Measurements from ENCODE around the gene VPS29. TPM values are rescaled to one million over a fixed set of nuclear protein-coding genes. Genes with fewer than 3 reads are reported as not detected.
A peak's percentile ranks its signal among the peaks of the same experiment; 100 is the strongest.
"Not testable (repeated sequence)": the region's sequence is repeated elsewhere in the genome, so short reads cannot be mapped to it uniquely, and the experiment has no call there.

Gene VPS29
- total and polyA plus RNA-seq, 4 donors, result 87.9 to 161 (median 124) TPM

DNA sequence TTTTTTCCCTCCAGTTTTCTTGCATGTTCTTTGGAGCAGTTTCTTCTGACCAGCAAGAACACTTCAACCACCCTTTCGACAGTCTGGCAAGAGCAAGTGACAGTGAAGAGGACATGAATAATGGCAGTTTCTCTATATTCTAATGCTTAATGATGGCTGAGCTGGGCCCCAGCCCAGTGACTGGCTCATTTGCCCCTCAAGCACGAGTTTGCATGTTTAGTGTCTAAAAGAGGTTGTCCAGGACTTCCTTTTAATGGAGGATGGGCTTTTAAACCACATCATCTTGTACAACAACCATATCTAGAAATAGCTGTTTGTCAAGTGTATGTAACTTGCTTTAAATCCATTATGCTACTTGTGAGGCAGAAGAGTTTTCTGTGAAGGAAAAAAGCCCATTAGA, 28.6 kb upstream of the VPS29 start:
- Histone ChIP-seq H3K9me3 (ENCODE audit: control insufficient read depth, insufficient read depth, low read length) (no peaks in the 10 kb centered on the region), H3K4me3 (ENCODE audit: low read depth, low read length) (no peak overlapping the region), H3K27me3 (ENCODE audit: control insufficient read depth, insufficient read depth, low read length) (no peaks in the 10 kb centered on the region), H3K36me3 (ENCODE audit: control insufficient read depth, insufficient read depth, low read length) (peaks cover 3% of the 10 kb centered on the region), H3K27ac (ENCODE audit: low read depth, low read length) (no peak overlapping the region), H3K4me1 (ENCODE audit: control insufficient read depth, insufficient read depth, low read length) (no peaks in the 10 kb centered on the region)
- no CpG with 5 or more reads among the region's 2 CpGs for WGBS (ENCODE audit: insufficient coverage)
- DNase-seq (ENCODE audit: low read depth in 4 of 6, low spot score in 6 of 6), result peak in 2 of 6 donors; percentile 6 to 40

DNA sequence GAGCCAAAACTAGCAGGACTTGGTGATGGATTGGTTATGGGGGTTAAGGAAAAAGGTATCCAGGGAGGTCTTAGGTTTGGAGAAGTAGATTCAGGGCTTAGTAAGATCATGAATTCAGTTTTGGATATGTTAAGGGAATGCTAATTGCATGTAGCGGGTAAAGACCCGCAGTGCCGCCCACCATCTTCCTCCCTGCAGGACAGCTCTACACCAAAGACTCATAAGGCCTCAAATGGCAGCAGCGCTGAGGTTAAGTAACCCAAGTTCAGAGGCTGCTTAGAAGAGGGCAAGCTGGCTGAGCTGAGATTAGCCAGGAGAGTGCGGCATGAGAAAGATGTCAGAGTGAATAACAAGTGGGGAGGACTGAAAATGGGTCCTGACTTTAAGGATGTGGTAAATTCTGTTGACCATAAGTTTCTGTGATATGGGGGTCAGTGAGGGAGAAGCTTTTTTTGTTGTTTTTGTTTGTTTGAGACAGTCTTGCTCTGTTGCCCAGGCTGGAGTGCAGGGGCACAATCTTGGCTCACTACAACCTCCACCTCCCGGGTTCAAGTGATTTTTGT, 26.4 kb upstream of the VPS29 start:
- Histone ChIP-seq H3K4me1 (ENCODE audit: control insufficient read depth, insufficient read depth, low read length) (no peaks in the 10 kb centered on the region), H3K4me3 (ENCODE audit: low read depth, low read length) (no peak overlapping the region), H3K9me3 (ENCODE audit: control insufficient read depth, insufficient read depth, low read length) (no peaks in the 10 kb centered on the region), H3K27me3 (ENCODE audit: control insufficient read depth, insufficient read depth, low read length) (no peaks in the 10 kb centered on the region), H3K36me3 (ENCODE audit: control insufficient read depth, insufficient read depth, low read length) (peaks cover 3% of the 10 kb centered on the region), H3K27ac (ENCODE audit: low read depth, low read length) (no peak overlapping the region)
- DNase-seq (ENCODE audit: low read depth in 4 of 6, low spot score in 6 of 6), result no peak
- 89% methylated on average over 3 of the region's 6 CpGs for WGBS (ENCODE audit: insufficient coverage)

DNA sequence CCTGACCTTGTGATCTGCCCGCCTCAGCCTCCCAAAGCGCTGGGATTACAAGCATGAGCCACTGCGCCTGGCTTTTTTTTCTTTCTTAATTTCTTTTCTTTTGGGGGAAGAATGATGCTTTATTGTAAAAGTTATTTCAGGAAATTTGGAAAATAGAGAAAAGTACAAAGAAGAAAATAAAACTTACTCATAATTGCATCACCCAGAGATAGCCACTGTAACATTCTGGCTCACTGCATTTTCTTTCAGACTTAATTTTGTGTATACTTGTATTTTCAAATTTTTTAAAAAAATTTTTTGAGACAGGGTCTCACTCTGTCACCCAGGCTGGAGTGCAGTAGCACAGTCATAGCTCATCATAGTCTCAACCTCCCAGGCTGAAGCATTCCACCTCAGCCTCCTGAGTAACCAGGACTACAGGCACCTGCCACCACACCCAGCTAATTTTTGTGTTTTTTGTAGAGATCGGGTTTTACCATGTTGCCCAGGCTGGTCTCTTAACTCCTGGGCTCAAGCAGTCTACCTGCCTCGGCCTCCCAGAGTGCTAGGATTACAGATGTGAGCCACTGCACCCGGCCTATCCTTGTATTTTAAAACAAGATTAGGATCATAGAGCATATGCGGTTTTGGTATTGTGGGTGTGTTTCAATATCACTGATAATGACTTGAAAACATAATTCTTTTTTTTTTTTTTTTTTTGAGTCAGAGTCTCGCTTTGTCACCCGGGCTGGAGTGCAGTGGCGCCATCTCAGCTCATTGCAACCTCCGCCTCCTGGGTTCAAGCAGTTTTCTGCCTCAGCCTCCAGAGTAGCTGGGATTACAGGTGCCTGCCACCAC, 19.2 kb upstream of the VPS29 start:
- not testable (repeated sequence) for H3K27me3 ChIP-seq (ENCODE audit: control insufficient read depth, insufficient read depth, low read length); H3K9me3 ChIP-seq (ENCODE audit: control insufficient read depth, insufficient read depth, low read length); DNase-seq (ENCODE audit: low read depth in 4 of 6, low spot score in 6 of 6); H3K27ac ChIP-seq (ENCODE audit: low read depth, low read length); H3K4me3 ChIP-seq (ENCODE audit: low read depth, low read length); H3K4me1 ChIP-seq (ENCODE audit: control insufficient read depth, insufficient read depth, low read length); H3K36me3 ChIP-seq (ENCODE audit: control insufficient read depth, insufficient read depth, low read length)
- WGBS (ENCODE audit: insufficient coverage), result 93% methylated on average over 6 of the region's 11 CpGs

DNA sequence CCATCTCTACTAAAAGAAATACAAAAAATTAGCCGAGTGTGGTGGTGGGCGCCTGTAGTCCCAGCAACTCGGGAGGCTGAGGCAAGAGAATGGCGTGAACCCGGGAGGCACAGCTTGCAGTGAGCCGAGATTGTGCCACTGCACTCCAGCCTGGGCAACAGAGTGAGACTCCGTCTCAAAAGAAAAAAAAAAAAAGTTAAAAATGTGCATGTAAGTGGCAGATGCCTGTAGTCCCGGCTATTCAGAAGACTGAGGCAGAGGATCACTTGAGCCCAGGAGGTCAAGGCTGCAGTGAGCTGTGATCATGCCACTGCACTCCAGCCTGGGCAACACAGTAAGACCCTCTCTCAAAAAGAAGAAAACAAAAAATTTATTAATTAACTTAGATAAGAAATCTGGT, 16.1 kb upstream of the VPS29 start:
- WGBS (ENCODE audit: insufficient coverage), result no CpG with 5 or more reads among the region's 8 CpGs
- DNase-seq (ENCODE audit: low read depth in 4 of 6, low spot score in 6 of 6); H3K36me3 ChIP-seq (ENCODE audit: control insufficient read depth, insufficient read depth, low read length); H3K27ac ChIP-seq (ENCODE audit: low read depth, low read length); H3K9me3 ChIP-seq (ENCODE audit: control insufficient read depth, insufficient read depth, low read length); H3K4me1 ChIP-seq (ENCODE audit: control insufficient read depth, insufficient read depth, low read length); H3K4me3 ChIP-seq (ENCODE audit: low read depth, low read length); H3K27me3 ChIP-seq (ENCODE audit: control insufficient read depth, insufficient read depth, low read length): not testable (repeated sequence)

DNA sequence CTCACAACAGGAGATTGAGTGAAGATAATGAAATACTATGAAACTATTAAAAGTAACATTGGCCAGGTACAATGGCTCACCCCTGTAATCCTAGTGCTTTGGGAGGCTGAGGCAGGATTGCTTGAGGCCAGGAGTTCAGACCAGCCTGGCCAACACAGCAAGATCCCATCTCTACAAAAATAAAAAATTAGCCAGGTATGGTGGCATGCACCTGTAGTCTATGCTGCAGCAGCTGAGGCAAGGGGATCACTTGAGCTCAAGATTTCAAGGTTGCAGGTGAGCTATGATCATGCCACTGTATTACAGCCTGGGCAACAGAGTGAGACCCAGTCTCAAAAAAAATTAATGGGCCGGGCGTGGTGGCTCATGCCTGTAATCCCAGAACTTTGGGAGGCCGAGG, 15.1 kb upstream of the VPS29 start:
- H3K27ac ChIP-seq (ENCODE audit: low read depth, low read length), result no peak overlapping the region
- no peaks in the 10 kb centered on the region for H3K36me3 ChIP-seq (ENCODE audit: control insufficient read depth, insufficient read depth, low read length)
- H3K4me3 ChIP-seq (ENCODE audit: low read depth, low read length), result no peak overlapping the region
- no peaks in the 10 kb centered on the region for H3K27me3 ChIP-seq (ENCODE audit: control insufficient read depth, insufficient read depth, low read length)
- 86% methylated on average over 3 of the region's 3 CpGs for WGBS (ENCODE audit: insufficient coverage)
- no peak for DNase-seq (ENCODE audit: low read depth in 4 of 6, low spot score in 6 of 6)
- H3K9me3 ChIP-seq (ENCODE audit: control insufficient read depth, insufficient read depth, low read length), result no peaks in the 10 kb centered on the region
- H3K4me1 ChIP-seq (ENCODE audit: control insufficient read depth, insufficient read depth, low read length), result no peaks in the 10 kb centered on the region

DNA sequence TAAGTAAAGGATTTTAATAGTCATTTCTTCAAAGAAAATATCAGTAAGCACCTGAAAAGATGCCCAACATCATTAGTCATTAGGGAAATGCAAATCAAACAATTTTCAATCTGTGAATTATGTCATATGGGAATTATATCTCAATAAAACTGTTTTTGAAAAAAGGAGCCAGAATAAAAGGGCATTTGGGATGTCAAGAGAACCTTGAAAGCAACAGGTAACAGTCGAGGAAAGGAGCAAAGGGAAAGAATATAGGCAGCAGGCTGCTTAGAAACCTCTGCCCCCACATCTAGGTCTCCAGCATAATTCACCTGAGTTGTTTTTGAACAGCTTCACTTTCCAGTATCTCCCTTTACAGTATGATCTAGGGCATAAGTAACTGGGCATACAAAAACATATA, 12.5 kb upstream of the VPS29 start:
- Histone ChIP-seq H3K27me3 (ENCODE audit: control insufficient read depth, insufficient read depth, low read length) (no peaks in the 10 kb centered on the region), H3K27ac (ENCODE audit: low read depth, low read length) (no peak overlapping the region), H3K4me1 (ENCODE audit: control insufficient read depth, insufficient read depth, low read length) (no peaks in the 10 kb centered on the region), H3K9me3 (ENCODE audit: control insufficient read depth, insufficient read depth, low read length) (no peaks in the 10 kb centered on the region), H3K36me3 (ENCODE audit: control insufficient read depth, insufficient read depth, low read length) (no peaks in the 10 kb centered on the region), H3K4me3 (ENCODE audit: low read depth, low read length) (no peak overlapping the region)
- DNase-seq (ENCODE audit: low read depth in 4 of 6, low spot score in 6 of 6), result no peak
- no CpG with 5 or more reads among the region's 1 CpG for WGBS (ENCODE audit: insufficient coverage)

DNA sequence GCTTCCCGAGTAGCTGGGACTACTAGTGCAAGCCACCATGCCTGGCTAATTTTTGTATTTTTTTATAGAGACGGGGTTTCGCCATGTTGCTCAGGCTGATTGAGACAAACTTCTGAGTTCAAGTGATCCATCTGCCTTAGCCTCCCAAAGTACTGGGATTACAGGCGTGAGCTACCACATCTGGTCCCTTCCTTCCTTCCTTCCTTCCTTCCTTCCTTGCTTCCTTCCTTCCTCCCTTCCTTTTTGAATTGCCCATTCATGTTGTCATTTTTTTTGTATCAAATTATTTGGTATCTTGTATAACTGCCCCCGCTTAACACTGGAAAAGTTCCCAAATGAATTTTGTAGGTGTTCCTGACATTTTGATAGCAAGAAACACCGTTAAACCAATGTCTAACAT, 11.9 kb upstream of the VPS29 start:
- Histone ChIP-seq H3K27me3 (ENCODE audit: control insufficient read depth, insufficient read depth, low read length) (no peaks in the 10 kb centered on the region), H3K4me3 (ENCODE audit: low read depth, low read length) (no peak overlapping the region), H3K9me3 (ENCODE audit: control insufficient read depth, insufficient read depth, low read length) (no peaks in the 10 kb centered on the region), H3K27ac (ENCODE audit: low read depth, low read length) (no peak overlapping the region), H3K36me3 (ENCODE audit: control insufficient read depth, insufficient read depth, low read length) (no peaks in the 10 kb centered on the region), H3K4me1 (ENCODE audit: control insufficient read depth, insufficient read depth, low read length) (no peaks in the 10 kb centered on the region)
- no peak for DNase-seq (ENCODE audit: low read depth in 4 of 6, low spot score in 6 of 6)
- WGBS (ENCODE audit: insufficient coverage), result 93% methylated on average over 2 of the region's 6 CpGs

DNA sequence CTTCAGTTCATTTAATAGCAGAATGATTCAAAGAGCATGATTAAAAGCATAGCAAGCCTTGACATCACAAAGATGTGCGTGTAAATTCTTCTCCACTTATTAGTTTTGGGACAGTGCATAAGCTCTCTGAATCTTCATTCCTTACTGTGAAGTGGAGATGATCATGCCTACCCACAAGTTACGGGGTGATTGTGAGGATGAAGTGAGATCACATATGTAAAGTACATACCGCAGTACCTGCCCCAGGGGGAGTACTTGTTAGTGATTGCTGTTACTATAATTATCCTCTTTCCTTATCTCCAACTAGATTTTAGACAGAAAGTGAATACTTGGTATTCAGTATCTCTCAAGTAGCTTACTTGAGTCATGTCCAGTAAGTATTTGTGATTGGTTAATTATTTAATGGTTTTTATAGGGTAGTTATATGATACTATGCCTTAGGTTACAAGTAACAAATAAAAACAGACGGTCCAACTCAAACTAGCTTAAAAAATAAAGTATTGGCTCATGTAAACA, 6.2 kb upstream of the VPS29 start:
- no peaks in the 10 kb centered on the region for H3K27me3 ChIP-seq (ENCODE audit: control insufficient read depth, insufficient read depth, low read length)
- no CpG with 5 or more reads among the region's 4 CpGs for WGBS (ENCODE audit: insufficient coverage)

DNA sequence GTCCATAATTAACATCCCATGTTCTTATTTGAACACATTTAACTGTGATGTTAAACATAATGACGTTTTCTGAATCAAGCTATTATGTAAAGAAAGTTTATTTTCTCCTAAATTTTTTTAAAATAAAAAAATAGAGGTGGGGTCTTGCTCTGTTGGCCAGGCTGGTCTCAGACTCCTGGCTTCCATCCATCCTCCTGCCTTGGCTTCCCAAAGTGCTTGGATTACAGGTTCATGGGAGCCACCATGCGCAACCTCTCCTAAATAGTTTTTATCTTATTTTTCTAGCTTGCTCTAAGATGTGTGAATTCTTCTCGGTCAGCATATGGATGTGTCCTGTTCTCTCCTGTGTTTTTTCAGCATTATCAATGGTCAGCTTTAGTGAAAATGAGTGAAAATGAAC, 3.4 kb upstream of the VPS29 start:
- H3K4me3 ChIP-seq (ENCODE audit: low read depth, low read length), result no peak overlapping the region
- H3K36me3 ChIP-seq (ENCODE audit: control insufficient read depth, insufficient read depth, low read length), result no peaks in the 10 kb centered on the region
- DNase-seq (ENCODE audit: low read depth in 4 of 6, low spot score in 6 of 6), result no peak
- H3K4me1 ChIP-seq (ENCODE audit: control insufficient read depth, insufficient read depth, low read length), result peaks cover 13% of the 10 kb centered on the region
- no CpG with 5 or more reads among the region's 3 CpGs for WGBS (ENCODE audit: insufficient coverage)
- H3K9me3 ChIP-seq (ENCODE audit: control insufficient read depth, insufficient read depth, low read length), result no peaks in the 10 kb centered on the region
- H3K27ac ChIP-seq (ENCODE audit: low read depth, low read length), result no peak overlapping the region
- no peaks in the 10 kb centered on the region for H3K27me3 ChIP-seq (ENCODE audit: control insufficient read depth, insufficient read depth, low read length)

More for the DNA sequence above, 6.2 kb upstream of the VPS29 start:
- Histone ChIP-seq H3K9me3 (ENCODE audit: control insufficient read depth, insufficient read depth, low read length) (no peaks in the 10 kb centered on the region), H3K4me3 (ENCODE audit: low read depth, low read length) (no peak overlapping the region), H3K36me3 (ENCODE audit: control insufficient read depth, insufficient read depth, low read length) (no peaks in the 10 kb centered on the region), H3K4me1 (ENCODE audit: control insufficient read depth, insufficient read depth, low read length) (no peaks in the 10 kb centered on the region), H3K27ac (ENCODE audit: low read depth, low read length) (no peak overlapping the region)
- DNase-seq (ENCODE audit: low read depth in 4 of 6, low spot score in 6 of 6), result no peak

DNA sequence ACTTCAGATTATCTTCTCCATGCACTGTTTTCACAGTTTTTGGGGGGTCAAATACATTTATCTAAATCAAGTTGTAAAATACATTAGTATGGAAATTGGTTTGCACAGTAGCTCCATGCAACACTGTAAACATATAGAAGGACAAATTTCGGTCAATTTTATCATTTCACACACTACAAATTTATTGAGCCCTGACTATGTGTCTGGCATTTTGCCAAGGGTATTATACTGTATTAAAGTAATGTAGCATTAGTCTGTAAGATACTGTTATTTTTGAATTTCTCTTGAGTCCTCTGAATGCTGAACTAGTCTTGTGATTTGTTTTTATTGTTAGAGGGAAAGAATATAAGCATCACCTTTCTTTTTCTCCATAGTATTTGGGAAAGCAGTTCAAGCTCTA, 1.5 kb upstream of the VPS29 start:
- Histone ChIP-seq H3K27ac (ENCODE audit: low read depth, low read length) (no peak overlapping the region), H3K9me3 (ENCODE audit: control insufficient read depth, insufficient read depth, low read length) (no peaks in the 10 kb centered on the region), H3K4me1 (ENCODE audit: control insufficient read depth, insufficient read depth, low read length) (peaks cover 13% of the 10 kb centered on the region), H3K4me3 (ENCODE audit: low read depth, low read length) (no peak overlapping the region), H3K27me3 (ENCODE audit: control insufficient read depth, insufficient read depth, low read length) (no peaks in the 10 kb centered on the region), H3K36me3 (ENCODE audit: control insufficient read depth, insufficient read depth, low read length) (no peaks in the 10 kb centered on the region)
- WGBS (ENCODE audit: insufficient coverage), result no CpG with 5 or more reads among the region's 1 CpG
- no peak for DNase-seq (ENCODE audit: low read depth in 4 of 6, low spot score in 6 of 6)

All from spinal cord (tissue), 10 donors.